ENCODE results near the gene EFTUD2.
"Not testable (repeated sequence)": the region's sequence is repeated elsewhere in the genome, so short reads cannot be mapped to it uniquely, and the experiment has no call there.

EFTUD2 gene

GRCh38 chr17:44899074-44899782 lies at the start of gene EFTUD2:
Gene EFTUD2, minus strand, starts transcription at chr17:44899445. Its CDS starts 4,924 bp downstream, at chr17:44894521.
- DNase-seq: peak; percentile 94 to 95

DNA sequence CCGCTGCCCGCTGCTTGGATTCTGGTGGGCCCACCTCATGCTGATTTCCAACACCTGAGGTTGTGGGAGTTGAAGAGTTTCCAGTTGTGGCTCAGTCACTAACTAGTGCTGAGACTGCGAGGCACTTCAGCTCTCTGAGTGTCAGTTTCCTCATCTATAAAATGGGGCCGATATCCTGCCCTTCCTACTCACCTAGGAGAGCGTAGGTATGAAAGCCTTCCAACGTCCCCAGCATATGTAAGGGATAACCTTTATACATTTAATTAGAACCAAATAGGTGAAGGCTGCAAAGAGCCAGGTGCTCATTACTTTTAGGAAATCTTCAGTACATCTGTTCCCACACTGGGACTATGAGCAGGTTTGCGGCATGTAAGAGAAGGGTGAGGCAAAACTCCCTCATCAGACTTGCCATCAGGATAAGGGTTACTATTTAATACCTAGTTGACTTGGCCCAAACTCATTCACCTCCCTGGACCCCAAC lies 49.1 kb upstream of the EFTUD2 start:
- DNase-seq: no peak

- DNase-seq: peak; percentile 80 to 89
These were observed 48.4 kb upstream of the EFTUD2 start, which contains the start of gene KIF18B for GRCh38 chr17:44947461-44948314. Gene KIF18B, minus strand, starts transcription at chr17:44947773. Its CDS starts 11,429 bp downstream, at chr17:44936344.

- not testable (repeated sequence) for DNase-seq
These were observed 46.4 kb upstream of the EFTUD2 start for GRCh38 chr17:44945652-44946051.

- DNase-seq: no peak
These were observed 43.2 kb upstream of the EFTUD2 start for GRCh38 chr17:44942456-44942855.

DNA sequence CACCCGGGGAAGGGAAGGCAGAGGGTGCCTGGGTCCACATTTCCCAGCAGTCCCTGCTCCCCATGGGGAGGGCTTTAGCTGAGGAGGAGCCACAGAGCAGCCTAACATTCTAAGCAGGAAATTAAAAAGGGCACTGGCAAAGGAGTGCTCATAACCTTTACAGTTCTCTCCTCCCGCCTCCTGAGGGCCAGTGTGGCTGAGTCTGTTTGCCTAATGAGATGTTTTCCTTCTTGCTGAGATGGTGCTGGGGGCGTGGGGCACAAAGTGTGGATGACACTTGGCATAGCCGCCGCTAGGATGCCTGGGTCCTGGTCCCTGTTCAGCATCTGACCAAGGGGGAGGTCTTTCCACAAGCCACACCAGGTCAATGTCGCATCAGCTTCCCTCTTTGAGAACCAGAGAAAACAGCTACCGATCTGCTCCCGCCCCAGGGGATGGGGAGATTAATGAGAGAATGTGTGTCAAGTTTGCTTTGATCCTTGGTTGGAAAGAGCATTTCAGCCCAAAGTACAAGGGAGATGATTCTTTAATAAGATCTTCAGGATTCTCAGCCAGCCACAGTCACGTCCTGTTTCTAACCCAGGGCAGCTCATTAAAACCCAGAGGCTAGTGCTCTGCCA lies 42.6 kb upstream of the EFTUD2 start:
- DNase-seq: no peak

- DNase-seq: no peak
These were observed 41.5 kb upstream of the EFTUD2 start for GRCh38 chr17:44940768-44941167.

GRCh38 chr17:44940317-44940716 lies 41.1 kb upstream of the EFTUD2 start:
- no peak for DNase-seq

DNA sequence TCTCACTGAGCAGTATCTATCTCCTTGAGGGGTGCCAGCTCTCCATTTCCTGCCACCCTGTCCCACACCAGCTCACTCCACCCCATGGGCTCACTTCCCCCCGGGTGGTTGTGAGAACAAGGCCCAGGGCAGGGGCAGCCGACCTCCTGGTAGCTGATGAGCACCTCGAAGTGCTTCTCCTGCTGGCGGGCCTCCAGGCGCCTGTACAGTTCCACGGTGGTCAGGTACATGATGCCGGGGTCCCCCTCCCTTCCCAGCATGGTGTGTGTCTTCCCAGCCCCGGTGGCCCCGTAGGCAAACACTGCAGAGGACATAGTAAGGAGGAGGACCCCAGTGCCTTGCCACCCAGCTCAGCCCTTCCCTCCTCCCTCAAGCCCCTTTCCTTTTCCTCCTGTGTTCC lies 35.9 kb upstream of the EFTUD2 start:
- no peak for DNase-seq

DNA sequence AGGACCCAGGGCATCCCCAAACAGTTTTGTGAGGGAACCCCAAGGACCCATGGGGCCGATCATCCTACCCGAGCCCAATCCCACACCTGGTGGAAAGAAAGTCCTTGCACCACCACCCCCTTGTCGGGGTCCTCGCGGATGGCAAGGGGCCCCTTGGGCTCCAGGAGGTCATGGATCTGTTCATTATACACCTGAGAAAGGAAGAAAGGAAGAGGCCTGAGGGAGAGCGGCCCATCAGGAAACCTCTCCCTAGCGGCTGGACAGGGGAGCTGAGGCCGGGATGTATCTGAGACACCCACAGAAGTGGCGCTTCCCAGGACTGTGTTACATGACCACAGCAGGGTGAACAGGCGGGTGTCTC lies 35.5 kb upstream of the EFTUD2 start:
- DNase-seq: no peak

DNA sequence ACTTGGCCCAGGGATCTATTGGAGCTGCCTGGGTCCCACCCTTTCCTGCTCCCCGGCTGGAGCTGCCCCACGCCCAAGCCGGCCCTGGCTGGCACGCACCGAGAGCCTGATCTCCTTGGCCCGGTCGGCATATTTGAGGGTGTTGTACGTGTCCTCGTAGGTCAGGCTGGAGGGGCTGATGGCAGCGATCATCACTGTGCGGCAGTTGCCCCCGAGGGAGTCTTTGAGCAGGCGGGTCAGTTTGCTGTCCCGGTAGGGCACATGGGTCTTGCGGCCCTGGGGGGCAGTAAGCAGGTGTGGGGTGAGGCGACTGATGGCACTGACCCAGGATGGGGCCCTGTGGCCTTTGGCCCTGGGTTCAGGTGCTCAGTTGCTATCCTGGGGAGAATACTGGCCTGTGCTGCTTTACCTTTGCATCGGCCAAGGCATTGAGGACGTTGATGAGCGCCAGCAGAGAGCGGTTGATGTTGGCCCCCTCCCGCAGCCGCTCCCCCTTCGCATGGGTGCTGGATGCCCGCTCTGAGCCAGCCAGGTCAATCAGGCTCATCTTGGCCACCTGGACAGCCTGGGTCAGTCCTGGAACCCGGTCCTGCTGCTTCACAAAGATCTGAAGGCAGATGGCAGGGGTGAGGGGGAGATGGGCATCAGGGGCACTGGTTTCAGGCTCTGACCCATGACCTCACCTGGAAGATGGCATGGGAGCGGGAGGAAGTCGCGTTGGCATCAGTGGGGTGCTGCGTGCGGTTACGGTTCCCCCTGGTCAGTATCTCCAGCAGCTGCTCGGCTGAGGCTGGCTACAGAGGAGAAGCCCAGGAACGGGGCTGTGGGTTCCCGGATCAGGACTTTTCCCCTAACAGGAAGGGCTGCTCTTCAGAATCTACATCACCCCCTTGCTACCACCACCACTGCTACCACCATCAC lies 34.8 kb upstream of the EFTUD2 start:
- no peak for DNase-seq

GRCh38 chr17:44932787-44933097 lies 33.5 kb upstream of the EFTUD2 start:
- no peak for DNase-seq

DNA sequence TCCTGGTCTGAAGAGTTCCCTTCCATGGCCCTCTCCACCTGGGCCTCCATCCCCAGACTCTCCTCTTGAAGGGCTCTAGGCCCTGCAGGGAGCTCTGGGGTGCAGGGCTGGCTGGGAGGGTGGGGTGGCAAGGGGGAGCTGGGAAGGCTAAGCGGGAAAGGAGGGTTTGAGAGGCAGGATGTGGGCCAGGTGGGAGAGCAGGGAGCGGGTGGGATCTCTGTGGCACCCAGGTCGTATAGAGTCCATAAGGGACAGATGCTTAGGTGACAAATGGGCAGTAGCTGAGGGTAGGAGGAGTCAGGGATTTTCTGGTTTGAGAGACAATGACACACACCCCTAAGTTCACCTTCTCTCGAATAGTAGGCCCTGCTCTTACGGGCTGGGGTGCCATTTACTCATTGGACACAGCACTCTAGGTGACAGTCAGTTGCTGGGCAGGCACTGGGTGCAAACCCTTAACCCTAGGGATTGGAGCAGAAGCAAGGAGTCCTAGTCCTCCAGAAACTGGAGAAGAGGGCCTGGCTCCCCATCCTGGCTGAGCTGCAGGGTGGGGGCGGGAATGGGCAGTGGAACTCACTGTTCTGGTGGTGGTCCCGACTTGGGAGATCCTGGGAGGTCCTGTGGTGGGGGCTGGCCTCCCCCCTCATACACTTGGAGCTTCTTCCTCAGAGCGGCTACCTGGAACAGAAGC lies 33.0 kb upstream of the EFTUD2 start:
- DNase-seq: no peak

DNA sequence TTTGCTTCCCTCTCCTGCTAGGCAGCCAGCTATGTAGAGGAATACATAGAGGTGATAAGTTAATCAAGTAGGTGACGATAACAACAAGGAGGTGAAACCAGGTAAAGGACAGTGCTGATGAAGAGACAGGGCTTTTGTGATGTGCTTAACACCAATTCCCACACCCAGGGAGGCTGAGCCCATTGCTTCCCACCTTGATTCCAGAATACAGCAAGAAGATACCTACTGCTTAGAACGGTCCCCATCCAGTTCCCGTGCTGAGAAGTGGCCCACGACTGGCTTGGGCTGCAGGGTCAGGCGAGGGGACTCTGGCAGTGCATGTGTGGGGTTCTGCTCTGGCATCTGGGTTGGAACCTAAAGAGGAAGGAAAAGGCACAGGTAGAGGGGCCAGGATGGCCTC lies 32.1 kb upstream of the EFTUD2 start:
- no peak for DNase-seq

GRCh38 chr17:44930667-44931066 lies 31.4 kb upstream of the EFTUD2 start:
- DNase-seq: no peak

DNA sequence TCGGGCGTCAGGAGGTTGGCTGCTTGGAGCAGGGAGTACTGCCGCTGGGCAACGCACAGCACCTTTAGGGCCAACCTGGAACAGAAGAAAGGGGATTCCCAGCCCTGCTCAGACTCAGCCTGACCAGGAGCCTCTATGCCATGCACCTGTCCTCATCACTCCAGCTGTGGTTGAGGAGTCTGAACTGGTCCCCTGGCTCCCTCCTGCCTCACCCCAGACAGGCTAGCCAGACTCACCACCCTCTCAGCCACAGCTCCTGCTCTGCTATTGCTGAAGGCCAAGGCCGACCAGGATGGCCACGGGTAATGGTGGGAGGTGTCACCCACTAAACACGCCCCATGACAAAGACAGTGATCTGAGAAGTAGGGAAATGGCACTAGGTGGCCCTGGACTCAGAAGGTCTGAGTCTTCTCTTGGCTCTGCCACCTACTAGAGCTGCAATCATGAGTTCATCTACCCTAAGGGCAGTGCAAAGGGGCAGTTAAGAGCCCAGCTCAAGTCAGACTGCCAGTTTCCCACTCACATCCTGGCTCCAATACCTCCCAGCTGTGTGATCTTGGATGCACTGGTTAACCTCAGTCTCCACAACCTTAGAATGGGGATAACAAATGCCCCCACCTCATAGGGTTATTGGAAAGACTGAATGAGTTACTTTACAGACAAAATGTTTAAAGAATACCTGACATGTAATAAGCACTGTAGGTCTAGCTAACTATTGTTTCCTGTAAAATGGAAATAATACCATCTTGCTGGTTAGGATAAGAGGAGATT lies 29.9 kb upstream of the EFTUD2 start:
- DNase-seq: no peak

- no peak for DNase-seq
These were observed 28.9 kb upstream of the EFTUD2 start for GRCh38 chr17:44928136-44928535.

DNA sequence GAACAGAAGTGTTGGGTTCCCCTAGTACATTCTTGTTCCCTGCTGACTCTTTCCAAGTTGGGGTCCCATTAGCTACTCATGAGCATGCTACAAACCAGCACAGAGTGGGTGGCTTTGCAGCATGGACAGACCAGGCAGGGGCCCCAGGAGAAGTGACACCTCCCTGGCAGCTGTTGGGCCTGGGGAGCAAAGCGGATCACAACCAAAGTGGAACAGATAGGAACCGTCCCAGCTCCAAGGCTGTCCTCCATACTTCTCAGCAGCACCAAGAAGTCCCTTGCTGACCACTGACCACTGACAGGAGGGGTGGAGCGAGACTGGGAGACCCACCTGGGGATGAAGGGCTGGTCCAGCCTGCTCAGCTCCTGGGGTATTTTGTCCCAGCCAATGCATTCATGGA lies 28.5 kb upstream of the EFTUD2 start:
- DNase-seq: no peak

GRCh38 chr17:44926821-44927525 lies 27.7 kb upstream of the EFTUD2 start:
- DNase-seq: no peak
